Activated naive CD4-positive, alpha-beta T cell treated with anti-CD3 and anti-CD28 coated beads for 36 hours (primary cell): ENCODE measurements around the gene U2AF1L4. TPM values are rescaled to one million over a fixed set of nuclear protein-coding genes. Genes with fewer than 3 reads are reported as not detected.

ENCODE experiments used
- CTCF ChIA-PET: fragments of 350-600 bp; sonication (Branson Sonifier 250); formaldehyde crosslinking; loops from one replicate; lab custom pipeline; 2021; ENCODE audit warnings: antibody characterized with exemption; lab: Charles Lee
- DNase-seq: peaks from one replicate; pipeline ENCODE4 v3.0.0-alpha.2; 2020
- H3K27ac Mint-ChIP-seq: one replicate; pipeline ENCODE4 v1.8.0; 2021; ENCODE audit warnings: mild to moderate bottlenecking, mixed read lengths
- H3K27me3 Mint-ChIP-seq: one replicate; pipeline ENCODE4 v1.8.0; 2021; ENCODE audit warnings: low read depth, mixed read lengths
- H3K36me3 Mint-ChIP-seq: one replicate; pipeline ENCODE4 v1.8.0; 2021; ENCODE audit warnings: low read depth, mixed read lengths
- H3K4me1 Mint-ChIP-seq: one replicate; pipeline ENCODE4 v1.8.0; 2021; ENCODE audit warnings: low read depth, mixed read lengths
- H3K4me3 Mint-ChIP-seq: one replicate; pipeline ENCODE4 v1.8.0; 2021; ENCODE audit warnings: mild to moderate bottlenecking, moderate library complexity, mixed read lengths
- H3K9me3 Mint-ChIP-seq: one replicate; pipeline ENCODE4 v1.8.0; 2021; ENCODE audit warnings: mixed read lengths
- intact Hi-C: fragments of 100-400 bp; cut with micrococcal nuclease; formaldehyde crosslinking; loops from one replicate; pipeline ENCODE4 v1.15.1; 2023
- total RNA-seq, 2 experiments: library from RNA; stranded (reverse); gene quantifications; one replicate each; pipeline ENCODE4 v1.2.3, GENCODE V29; 2021

The U2AF1L4 gene
- total RNA-seq, 2 experiments from 2014 or later: 41.8 to 44.2 TPM

DNA sequence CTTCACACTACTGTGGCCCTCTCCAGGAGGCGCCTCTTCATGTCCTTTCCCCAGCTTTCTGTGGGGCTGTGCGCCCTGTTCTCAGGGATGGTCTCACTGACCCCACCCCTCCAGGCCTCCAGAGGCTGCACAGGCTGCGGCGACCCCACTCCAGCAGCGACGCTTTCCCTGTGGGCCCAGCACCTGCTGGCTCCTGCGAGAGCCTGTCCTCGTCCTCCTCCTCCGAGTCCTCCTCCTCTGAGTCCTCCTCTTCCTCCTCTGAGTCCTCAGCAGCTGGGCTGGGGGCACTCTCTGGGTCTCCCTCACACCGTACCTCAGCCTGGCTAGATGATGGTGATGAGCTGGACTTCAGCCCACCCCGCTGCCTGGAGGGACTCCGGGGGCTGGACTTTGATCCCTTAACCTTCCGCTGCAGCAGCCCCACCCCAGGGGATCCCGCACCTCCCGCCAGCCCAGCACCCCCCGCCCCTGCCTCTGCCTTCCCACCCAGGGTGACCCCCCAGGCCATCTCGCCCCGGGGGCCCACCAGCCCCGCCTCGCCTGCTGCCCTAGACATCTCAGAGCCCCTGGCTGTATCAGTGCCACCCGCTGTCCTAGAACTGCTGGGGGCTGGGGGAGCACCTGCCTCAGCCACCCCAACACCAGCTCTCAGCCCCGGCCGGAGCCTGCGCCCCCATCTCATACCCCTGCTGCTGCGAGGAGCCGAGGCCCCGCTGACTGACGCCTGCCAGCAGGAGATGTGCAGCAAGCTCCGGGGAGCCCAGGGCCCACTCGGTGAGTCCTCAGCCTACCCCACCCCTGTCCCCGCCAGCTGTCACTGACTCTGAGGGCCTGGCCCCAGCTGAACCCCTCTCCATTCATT is 41.3 kb upstream of the U2AF1L4 start:
- no peaks in the 10 kb centered on the region for H3K9me3 Mint-ChIP-seq
- DNase-seq: no peak
- H3K4me1 Mint-ChIP-seq: no peaks in the 10 kb centered on the region
- intact Hi-C loops: no loop called here
- CTCF ChIA-PET: no interaction called here
- H3K36me3 Mint-ChIP-seq: peaks cover under 1% of the 10 kb centered on the region
- no peaks in the 10 kb centered on the region for H3K27me3 Mint-ChIP-seq
- no peak overlapping the region for H3K4me3 Mint-ChIP-seq
- no peak overlapping the region for H3K27ac Mint-ChIP-seq

DNA sequence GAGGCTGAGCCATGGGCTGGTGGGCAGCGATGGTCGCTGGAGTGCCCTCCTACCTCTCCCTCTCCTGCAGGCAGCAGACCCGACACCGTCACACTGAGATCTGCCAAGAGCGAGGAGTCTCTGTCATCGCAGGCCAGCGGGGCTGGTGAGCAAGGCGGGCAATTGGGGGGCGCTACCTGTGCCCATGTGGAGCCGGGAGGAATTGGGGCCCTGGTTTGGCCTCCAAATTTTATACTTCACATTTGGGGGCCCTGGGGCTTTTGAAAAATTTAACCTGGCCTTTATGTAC is 40.1 kb upstream of the U2AF1L4 start:
- no peaks in the 10 kb centered on the region for H3K4me1 Mint-ChIP-seq
- H3K4me3 Mint-ChIP-seq: no peak overlapping the region
- CTCF ChIA-PET: no interaction called here
- H3K9me3 Mint-ChIP-seq: no peaks in the 10 kb centered on the region
- DNase-seq: no peak
- H3K27me3 Mint-ChIP-seq: no peaks in the 10 kb centered on the region
- peaks cover 6% of the 10 kb centered on the region for H3K36me3 Mint-ChIP-seq
- intact Hi-C loops: no loop called here
- H3K27ac Mint-ChIP-seq: no peak overlapping the region

DNA sequence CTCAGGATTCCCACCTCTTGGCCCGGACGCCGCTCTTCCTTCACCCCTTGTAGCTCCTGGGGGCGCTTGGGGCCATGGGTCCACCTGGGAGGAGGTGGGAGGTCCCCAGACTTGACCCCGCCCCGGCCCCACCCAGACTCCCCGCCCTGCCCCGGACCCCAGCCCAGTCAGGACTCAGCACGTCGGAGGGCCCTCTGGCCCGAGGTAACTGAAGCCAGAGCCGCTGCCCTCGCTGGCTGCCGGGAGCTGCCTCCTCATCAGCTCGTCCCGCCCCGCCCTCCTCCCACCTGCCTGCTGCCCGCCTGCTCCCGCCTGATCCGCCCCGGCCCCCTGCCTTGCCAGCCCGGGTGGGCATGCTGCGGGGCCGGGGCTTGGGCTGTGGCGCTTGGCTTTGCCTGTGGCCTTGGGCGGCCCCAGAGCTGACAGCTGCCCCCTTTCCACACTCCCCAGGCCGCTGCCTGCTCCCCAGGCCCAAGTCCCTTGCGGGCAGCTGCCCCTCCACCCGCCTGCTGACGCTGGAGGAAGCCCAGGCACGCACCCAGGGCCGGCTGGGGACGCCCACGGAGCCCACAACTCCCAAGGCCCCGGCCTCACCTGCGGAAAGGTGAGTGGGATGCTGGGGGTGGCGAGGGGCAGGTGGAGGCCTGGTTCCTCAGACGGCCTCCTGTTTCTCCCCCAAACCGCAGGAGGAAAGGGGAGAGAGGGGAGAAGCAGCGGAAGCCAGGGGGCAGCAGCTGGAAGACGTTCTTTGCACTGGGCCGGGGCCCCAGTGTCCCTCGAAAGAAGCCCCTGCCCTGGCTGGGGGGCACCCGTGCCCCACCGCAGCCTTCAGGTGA is 39.5 kb upstream of the U2AF1L4 start:
- intact Hi-C loops: no loop called here
- DNase-seq: no peak
- peaks cover 6% of the 10 kb centered on the region for H3K36me3 Mint-ChIP-seq
- no peaks in the 10 kb centered on the region for H3K27me3 Mint-ChIP-seq
- CTCF ChIA-PET: no interaction called here
- H3K9me3 Mint-ChIP-seq: no peaks in the 10 kb centered on the region
- H3K4me3 Mint-ChIP-seq: no peak overlapping the region
- no peaks in the 10 kb centered on the region for H3K4me1 Mint-ChIP-seq
- no peak overlapping the region for H3K27ac Mint-ChIP-seq

DNA sequence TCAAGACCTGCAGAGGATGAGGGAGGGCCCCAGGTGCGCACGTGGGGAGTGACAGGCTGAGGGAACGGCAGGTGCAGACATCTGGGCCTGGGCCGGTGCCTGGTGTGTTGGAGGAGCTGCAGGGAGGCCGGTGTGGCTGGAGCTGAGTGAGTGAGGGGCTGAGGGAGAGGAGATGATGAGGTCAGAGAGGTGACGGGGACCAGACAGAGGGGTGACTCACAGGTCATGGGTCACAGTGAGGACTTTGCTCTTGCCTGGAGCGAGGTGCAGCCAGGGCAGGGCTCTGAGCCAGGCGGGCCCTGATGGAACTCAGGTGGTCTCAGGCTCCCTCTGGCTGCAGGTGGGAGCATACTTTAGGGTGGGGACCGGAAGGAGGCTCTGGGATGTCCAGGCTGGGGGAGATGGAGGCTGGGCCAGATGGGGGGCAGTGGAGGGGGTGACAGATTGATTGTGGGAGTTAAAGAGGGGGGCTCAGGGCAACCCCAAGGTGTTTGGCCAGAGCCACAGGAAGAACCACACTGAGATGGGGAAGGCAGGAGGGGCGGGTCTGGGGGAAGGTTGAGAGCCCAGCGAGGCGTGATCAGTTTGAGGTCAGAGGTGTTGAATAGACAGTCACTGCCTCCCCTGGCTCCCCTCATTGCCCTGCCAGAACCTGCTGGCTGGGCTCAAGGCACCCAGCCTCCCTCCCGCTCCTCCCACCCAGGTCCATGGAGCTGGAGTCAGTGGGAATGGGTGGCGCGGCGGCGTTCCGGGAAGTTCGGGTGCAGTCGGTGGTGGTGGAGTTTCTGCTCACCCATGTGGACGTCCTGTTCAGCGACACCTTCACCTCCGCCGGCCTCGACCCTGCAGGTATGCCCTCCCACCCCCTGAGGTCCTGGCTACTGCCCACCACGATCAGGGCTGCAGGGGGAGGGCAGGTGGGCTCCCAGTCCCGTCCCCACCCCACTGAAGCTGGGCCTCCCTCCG is 38.5 kb upstream of the U2AF1L4 start:
- H3K36me3 Mint-ChIP-seq: peaks cover 6% of the 10 kb centered on the region
- intact Hi-C loops: no loop called here

DNA sequence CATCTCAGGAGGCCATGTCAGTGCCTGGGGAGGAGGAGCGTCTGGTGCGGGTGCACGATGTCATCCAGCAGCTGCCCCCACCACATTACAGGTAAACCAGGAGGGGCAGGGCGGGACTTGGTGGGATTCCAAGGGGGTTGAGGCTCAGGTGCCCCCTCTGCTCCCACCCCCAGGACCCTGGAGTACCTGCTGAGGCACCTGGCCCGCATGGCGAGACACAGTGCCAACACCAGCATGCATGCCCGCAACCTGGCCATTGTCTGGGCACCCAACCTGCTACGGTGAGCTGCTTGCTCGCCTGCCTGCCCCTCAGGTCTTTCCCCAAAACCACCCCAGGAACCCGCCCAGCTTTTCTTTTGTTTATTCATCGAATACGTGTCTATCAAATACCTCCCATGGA is 37.4 kb upstream of the U2AF1L4 start:
- CTCF ChIA-PET: no interaction called here

More for the DNA sequence above, 38.5 kb upstream of the U2AF1L4 start:
- Mint-ChIP-seq H3K4me1 (no peaks in the 10 kb centered on the region), H3K27me3 (no peaks in the 10 kb centered on the region), H3K27ac (no peak overlapping the region), H3K4me3 (no peak overlapping the region), H3K9me3 (no peaks in the 10 kb centered on the region)
- DNase-seq: no peak
- CTCF ChIA-PET: no interaction called here

DNA sequence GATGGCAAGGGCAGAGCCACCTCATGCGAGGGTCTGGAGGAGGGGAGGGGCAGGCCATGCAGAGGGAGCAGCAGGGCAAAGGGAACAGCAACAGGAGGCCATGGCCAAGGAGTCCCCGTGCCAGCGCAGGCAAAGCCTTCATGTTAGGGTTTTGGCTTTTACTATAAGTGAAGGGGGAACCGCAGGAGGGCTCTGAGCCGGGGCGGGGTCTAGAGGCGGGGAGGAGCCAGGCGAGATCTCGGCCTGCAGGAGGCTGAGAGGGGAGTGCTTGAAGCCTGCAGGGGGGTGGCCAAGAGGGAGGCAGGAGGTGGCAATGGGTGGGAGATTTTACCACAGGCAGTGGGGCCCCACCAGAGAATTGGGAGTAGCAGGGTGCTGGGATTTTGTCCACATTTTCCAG is 36.4 kb upstream of the U2AF1L4 start:
- no peaks in the 10 kb centered on the region for H3K9me3 Mint-ChIP-seq
- CTCF ChIA-PET: no interaction called here
- DNase-seq: no peak
- peaks cover 5% of the 10 kb centered on the region for H3K4me1 Mint-ChIP-seq
- H3K27ac Mint-ChIP-seq: no peak overlapping the region
- intact Hi-C loops: no loop called here
- no peaks in the 10 kb centered on the region for H3K27me3 Mint-ChIP-seq
- H3K4me3 Mint-ChIP-seq: no peak overlapping the region
- peaks cover 6% of the 10 kb centered on the region for H3K36me3 Mint-ChIP-seq

More for the DNA sequence above, 37.4 kb upstream of the U2AF1L4 start:
- peaks cover 6% of the 10 kb centered on the region for H3K36me3 Mint-ChIP-seq
- H3K27ac Mint-ChIP-seq: no peak overlapping the region
- no peak overlapping the region for H3K4me3 Mint-ChIP-seq
- no peak for DNase-seq
- no peaks in the 10 kb centered on the region for H3K9me3 Mint-ChIP-seq
- no peaks in the 10 kb centered on the region for H3K4me1 Mint-ChIP-seq
- H3K27me3 Mint-ChIP-seq: no peaks in the 10 kb centered on the region
- intact Hi-C loops: no loop called here

DNA sequence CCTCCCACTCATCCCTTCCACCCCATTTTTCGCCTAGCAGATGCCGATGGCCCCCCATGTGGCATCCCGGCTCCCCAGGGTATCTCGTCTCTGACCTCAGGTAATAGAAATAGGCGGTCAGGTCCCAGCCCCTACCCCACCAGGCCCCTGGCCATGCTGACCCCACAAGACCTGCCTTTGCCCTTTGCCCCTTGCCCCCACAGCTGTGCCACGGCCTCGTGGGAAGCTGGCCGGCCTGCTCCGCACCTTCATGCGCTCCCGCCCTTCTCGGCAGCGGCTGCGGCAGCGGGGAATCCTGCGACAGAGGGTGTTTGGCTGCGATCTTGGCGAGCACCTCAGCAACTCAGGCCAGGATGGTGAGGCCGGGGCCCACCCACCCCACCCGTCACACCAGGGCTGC is 35.5 kb upstream of the U2AF1L4 start:
- no peak for DNase-seq
- intact Hi-C loops: no loop called here
- Mint-ChIP-seq H3K4me3 (no peak overlapping the region), H3K27me3 (no peaks in the 10 kb centered on the region), H3K27ac (no peak overlapping the region), H3K36me3 (peaks cover 6% of the 10 kb centered on the region), H3K9me3 (no peaks in the 10 kb centered on the region), H3K4me1 (peaks cover 11% of the 10 kb centered on the region)
- CTCF ChIA-PET: no interaction called here

DNA sequence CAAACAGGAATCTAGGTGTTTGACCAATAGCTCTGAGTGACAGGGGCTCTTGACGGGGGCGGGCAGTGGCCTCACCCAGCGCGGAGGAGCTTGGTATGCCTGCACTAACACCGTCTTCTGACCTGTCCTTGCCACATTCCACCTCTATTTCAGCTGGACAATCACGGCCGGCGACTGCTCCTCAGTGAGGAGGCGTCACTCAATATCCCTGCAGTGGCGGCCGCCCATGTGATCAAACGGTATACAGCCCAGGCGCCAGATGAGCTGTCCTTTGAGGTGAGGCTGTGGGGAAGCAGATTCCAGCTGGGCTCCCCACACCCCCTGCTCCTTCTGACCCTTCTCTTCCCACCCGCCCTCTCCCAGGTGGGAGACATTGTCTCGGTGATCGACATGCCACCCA is 34.8 kb upstream of the U2AF1L4 start:
- no peaks in the 10 kb centered on the region for H3K27me3 Mint-ChIP-seq
- peaks cover 12% of the 10 kb centered on the region for H3K4me1 Mint-ChIP-seq
- no peak overlapping the region for H3K4me3 Mint-ChIP-seq
- CTCF ChIA-PET: no interaction called here
- intact Hi-C loops: no loop called here
- H3K27ac Mint-ChIP-seq: no peak overlapping the region
- no peak for DNase-seq
- H3K36me3 Mint-ChIP-seq: peaks cover 6% of the 10 kb centered on the region
- no peaks in the 10 kb centered on the region for H3K9me3 Mint-ChIP-seq

DNA sequence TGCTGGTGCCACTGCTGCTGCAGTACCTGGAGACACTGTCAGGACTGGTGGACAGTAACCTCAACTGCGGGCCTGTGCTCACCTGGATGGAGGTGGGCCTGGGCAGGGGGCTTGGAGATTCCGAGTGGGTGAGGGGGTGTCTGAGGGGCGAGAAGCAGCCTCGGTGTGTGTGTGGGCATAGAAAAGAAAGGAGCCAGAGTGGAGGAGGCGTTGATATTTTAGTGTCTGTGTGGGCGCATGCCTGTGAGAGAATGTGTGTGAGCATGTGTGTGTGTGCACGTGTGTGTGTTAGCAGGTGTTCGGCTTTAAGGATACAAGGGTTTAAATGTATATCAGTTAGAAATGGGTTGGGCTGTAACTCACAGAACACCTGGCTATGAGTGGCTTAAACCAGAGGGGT is 33.8 kb upstream of the U2AF1L4 start:
- H3K4me3 Mint-ChIP-seq: no peak overlapping the region
- no peaks in the 10 kb centered on the region for H3K27me3 Mint-ChIP-seq
- no peak for DNase-seq
- CTCF ChIA-PET: no interaction called here
- peaks cover 6% of the 10 kb centered on the region for H3K36me3 Mint-ChIP-seq
- peaks cover 18% of the 10 kb centered on the region for H3K4me1 Mint-ChIP-seq
- no peaks in the 10 kb centered on the region for H3K9me3 Mint-ChIP-seq
- H3K27ac Mint-ChIP-seq: no peak overlapping the region
- intact Hi-C loops: loop anchor here (5.0 kb wide), 1 partner anchor 137 kb away; the partner anchor contains the start of gene ETV2

DNA sequence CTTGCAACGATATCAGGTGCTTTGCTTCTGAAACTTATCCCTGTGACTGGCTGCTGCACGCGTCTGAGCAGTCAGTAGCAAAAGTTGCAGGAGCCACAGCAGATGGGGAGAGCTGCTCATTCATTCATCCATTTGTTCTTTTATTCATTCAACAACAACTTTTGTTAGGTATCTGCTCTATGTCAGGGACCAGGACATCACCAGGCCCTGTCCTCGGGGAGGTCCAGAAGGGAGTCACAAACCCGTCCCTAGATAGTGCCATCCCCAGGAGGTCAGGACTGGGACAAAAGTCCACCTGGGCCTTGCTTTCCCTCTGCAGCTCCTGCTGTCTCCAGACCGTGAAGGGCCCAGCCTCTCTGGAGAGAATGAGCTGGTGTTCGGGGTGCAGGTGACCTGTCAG is 32.7 kb upstream of the U2AF1L4 start:
- H3K27ac Mint-ChIP-seq: no peak overlapping the region
- DNase-seq: no peak
- CTCF ChIA-PET: interaction anchor here (0.6 kb wide), 1 partner anchor 128 kb away, joined by 3 read pairs; no protein-coding TSS in a partner anchor
- H3K27me3 Mint-ChIP-seq: no peaks in the 10 kb centered on the region
- H3K4me3 Mint-ChIP-seq: peak overlapping the region; percentile 15
- H3K36me3 Mint-ChIP-seq: peaks cover 6% of the 10 kb centered on the region
- intact Hi-C loops: loop anchor here (5.0 kb wide), 1 partner anchor 136 kb away; the partner anchor contains the start of gene ETV2
- peaks cover 18% of the 10 kb centered on the region for H3K4me1 Mint-ChIP-seq
- no peaks in the 10 kb centered on the region for H3K9me3 Mint-ChIP-seq

DNA sequence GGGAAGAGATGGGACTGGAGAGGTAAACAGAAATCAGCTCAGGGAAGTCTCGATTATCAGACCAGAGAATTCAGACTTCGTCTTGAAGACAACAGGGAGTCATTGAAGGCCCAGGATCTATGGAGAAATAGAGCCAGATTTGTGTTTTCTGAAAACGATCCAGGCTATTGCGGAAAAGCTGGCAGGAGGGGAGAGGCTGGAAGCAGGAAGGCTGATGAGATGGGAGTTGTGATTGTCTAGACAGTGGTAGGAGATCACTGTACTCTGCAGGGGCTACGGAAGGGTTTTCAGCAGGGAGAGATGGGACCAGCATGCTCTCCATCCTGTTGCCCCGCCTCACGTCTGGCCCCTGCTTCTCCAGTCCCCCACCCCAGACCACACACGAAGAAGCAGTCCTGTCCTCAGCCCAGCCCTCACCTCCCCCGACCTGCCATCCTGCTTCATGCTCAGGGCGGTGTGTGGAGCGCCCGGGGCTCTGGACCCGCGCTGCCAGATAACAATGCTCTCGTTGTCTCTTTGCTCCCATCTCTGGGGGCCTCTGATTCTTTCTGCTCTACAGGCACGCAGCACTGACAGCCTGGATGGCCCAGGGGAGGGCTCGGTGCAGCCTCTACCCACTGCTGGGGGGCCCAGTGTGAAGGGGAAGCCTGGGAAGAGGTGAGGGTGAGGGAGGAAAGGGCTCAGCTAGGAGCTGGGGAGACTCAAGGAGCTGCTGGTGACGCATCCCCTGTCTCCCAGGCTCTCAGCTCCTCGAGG is 32.0 kb upstream of the U2AF1L4 start:
- no peaks in the 10 kb centered on the region for H3K9me3 Mint-ChIP-seq
- intact Hi-C loops: loop anchor here (5.0 kb wide), 1 partner anchor 135 kb away; the partner anchor contains the start of gene ETV2
- peaks cover 6% of the 10 kb centered on the region for H3K36me3 Mint-ChIP-seq
- no peak overlapping the region for H3K27ac Mint-ChIP-seq
- DNase-seq: no peak
- CTCF ChIA-PET: interaction anchor here (0.6 to 1.3 kb wide), 3 partner anchors 83 to 332 kb away, joined by 3 read pairs; no protein-coding TSS in a partner anchor
- peaks cover 18% of the 10 kb centered on the region for H3K4me1 Mint-ChIP-seq
- peak overlapping the region; percentile 78 for H3K4me3 Mint-ChIP-seq
- H3K27me3 Mint-ChIP-seq: no peaks in the 10 kb centered on the region
